IPS-18c (cell line): Measurements from ENCODE around the gene HEPHL1.

Experiments
- H3K4me3 ChIP-seq: 2 replicates; pipeline ENCODE4 v1.7.0; 2013; ENCODE audit warnings: low read depth, mild to moderate bottlenecking, low read length, moderate library complexity; ENCODE audit not compliant: insufficient read depth
- H3K9me3 ChIP-seq: one replicate; pipeline ENCODE4 v1.6.1; 2013; ENCODE audit warnings: mild to moderate bottlenecking, low read length, moderate library complexity; ENCODE audit not compliant: control insufficient read depth, insufficient read depth

Gene HEPHL1

GRCh38 chr11:94132823-94133408 lies 111.8 kb downstream of the HEPHL1 start:
- Histone ChIP-seq H3K9me3 (peaks cover 2% of the 10 kb centered on the region), H3K4me3 (no peak overlapping the region)

GRCh38 chr11:94133752-94134151 lies 112.6 kb downstream of the HEPHL1 start:
- peaks cover 2% of the 10 kb centered on the region for H3K9me3 ChIP-seq
- H3K4me3 ChIP-seq = no peak overlapping the region

DNA sequence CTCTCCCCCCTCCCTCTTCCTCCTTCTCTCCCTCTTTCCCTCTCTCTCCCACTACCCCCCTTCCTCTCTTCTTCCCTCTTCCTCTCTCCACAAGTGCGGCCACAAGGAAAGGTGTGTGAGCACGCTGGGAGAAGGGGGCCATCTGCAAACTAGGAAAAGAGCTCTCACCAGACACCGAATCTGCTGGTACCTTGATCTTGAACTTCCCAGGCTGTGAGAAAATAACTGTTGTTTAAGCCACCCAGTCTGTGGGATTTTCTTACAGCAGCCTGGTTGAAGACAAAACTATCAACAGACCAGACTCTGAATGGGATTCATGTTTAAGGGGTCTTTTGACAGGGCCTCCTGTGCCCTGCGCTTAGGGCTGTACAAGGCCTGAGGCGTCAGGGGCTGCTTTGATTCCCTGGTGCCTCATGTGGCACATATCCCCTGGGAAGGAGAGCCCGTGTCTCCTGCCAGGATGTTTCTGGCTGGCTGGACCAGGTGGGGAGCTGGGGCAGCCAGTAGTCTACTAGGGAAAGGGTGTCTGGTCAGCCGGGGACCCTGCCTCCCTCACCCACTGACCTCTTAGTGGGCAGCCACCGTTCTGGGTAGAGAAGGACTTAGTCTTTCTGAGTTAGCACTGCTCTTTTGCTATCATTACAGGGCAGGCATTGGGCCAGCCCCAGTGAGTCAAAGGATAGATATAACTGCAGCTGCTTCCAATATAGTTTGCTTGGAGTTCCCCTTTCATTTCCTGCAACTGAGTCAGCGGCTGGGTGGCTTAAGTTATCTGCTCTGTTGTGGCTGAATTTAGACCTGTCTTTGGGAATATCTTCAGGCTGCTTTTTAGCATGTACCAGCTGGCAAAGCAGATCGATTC lies 113.7 kb downstream of the HEPHL1 start:
- Histone ChIP-seq H3K4me3 (no peak overlapping the region), H3K9me3 (no peaks in the 10 kb centered on the region)

DNA sequence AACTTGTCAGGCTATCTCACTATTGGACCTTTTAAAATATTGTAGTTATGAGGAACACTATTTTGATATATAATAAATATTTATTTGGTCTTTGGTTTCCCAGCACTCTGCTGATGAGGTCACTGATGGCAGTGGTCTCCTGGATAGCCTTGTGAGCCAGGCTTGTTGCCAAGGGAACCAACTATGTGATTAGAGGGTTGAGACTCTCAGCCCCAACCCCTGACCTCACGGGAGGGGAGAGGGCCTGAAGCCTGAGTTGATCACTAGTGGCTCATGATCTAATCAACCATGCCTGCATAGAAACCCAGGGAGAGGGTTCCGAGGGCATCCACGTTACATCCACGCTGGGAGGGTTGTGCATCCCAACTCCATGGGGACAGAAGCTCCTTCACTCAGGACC lies 118.3 kb downstream of the HEPHL1 start:
- no peaks in the 10 kb centered on the region for H3K9me3 ChIP-seq
- no peak overlapping the region for H3K4me3 ChIP-seq

DNA sequence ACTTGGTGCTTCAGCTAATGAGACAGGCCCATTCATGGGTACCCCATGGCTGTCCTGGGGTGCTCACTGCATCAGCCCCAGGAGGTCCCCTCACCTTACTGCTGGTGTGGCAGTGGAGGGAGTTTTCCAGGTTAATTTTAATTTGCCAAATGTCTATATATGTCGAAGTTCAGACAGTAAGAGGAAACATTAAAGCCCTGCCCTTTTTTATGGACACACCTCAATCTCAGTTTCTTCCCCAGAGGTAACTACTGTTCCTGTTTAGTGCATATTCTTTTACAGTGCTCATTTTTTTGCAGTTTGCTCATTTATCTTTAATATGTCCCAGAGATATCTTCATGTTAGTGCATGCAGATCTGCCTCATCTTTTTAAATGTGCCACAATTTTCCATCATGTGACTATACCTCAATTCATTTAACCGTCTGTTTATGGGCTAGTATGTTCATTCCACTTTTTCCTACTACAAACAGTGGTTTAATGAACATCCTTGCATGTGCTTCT lies 119.1 kb downstream of the HEPHL1 start:
- no peaks in the 10 kb centered on the region for H3K9me3 ChIP-seq
- H3K4me3 ChIP-seq = no peak overlapping the region

- no peak overlapping the region for H3K4me3 ChIP-seq
- no peaks in the 10 kb centered on the region for H3K9me3 ChIP-seq
These were observed 120.6 kb downstream of the HEPHL1 start for GRCh38 chr11:94141511-94142307.

DNA sequence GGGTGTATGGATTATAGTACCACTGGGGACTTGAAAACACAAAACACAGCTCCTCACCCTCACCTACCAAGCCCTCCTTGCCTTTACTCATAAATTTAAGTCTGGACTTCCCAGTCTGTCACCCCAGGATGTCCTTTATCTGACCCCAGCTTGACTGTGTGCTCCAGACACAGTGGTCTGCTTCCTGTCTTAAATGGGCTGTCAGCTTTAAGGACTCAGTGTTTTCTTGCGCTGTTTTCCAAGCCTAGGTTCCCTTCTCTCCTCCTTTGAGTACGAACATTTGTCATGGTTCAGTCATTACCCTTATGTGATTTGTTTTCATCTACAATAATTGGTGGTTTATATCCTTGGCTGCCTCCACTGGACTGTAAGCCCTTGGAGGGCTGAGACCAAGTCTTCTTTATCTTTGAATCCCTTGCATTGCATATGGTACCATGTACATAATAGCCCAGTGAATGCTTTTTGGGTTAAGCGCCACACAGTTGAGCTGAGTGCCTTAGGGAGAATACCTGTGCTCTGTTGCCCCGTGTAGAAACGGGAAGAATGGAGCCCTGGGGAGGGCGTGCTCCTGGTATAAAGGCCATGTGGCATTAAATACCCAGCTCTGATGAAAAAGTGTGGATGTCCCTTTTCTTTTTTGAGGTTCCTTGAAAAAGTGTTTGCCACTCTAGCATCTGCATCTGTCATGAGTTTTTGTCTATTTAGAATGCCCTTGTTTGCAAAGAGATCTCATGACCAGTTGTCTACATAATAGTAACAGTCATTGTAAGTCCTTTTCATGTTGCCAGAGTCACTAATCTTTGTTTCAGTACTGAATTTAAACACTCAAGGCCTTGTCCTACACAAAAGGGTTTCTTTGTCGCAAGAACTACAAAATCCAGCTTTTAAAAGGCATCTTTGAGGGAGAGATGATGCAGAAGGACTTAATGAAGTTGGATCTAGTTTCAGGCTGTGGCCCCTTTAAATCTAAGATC lies 121.4 kb downstream of the HEPHL1 start:
- Histone ChIP-seq H3K4me3 (no peak overlapping the region), H3K9me3 (no peaks in the 10 kb centered on the region)

- H3K9me3 ChIP-seq = no peaks in the 10 kb centered on the region
- H3K4me3 ChIP-seq = no peak overlapping the region
These were observed 123.1 kb downstream of the HEPHL1 start for GRCh38 chr11:94144216-94144615.

- Histone ChIP-seq H3K9me3 (no peaks in the 10 kb centered on the region), H3K4me3 (no peak overlapping the region)
These were observed 123.5 kb downstream of the HEPHL1 start for GRCh38 chr11:94144664-94145063.

GRCh38 chr11:94145431-94145830 lies 124.3 kb downstream of the HEPHL1 start:
- Histone ChIP-seq H3K9me3 (no peaks in the 10 kb centered on the region), H3K4me3 (no peak overlapping the region)

DNA sequence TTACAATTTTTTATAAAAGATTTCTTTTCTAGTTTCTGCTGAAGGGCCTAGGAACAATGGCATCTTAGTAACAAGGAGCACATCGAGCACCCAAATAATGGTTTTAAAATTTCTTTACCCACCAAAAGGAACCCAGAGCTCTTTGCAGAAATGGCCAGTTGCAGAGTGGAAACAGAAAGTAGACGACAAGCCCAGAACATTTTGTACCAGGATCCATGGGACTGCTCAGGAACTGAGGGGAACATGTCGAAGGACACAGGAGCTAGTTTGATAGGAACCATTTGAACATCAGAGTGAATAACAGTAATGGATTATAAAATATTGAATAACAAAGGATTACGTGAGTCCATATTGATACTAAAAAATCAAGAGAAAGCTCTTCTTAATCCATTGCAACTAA lies 124.8 kb downstream of the HEPHL1 start:
- H3K9me3 ChIP-seq = peaks cover 2% of the 10 kb centered on the region
- no peak overlapping the region for H3K4me3 ChIP-seq

DNA sequence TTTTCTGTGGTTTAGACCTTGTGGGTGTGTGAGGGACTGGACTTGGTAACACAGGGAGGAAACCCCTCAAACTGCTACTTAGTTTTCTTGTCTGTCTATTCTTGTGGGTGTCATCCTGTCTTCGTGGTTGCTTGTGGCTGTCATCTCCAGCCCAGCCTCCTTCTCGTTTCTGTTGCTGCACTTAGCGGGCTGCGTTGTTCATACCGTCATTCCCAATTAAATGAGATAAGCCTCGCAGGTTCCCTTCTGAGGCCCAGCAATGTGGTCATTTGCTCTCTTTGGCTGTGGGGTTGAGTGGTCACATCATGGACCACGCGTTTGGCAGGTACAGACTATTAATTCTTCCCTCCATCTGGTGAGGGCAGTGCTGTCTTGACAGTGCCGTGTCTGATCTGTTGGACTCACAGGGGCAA lies 126.3 kb downstream of the HEPHL1 start:
- Histone ChIP-seq H3K9me3 (peaks cover 2% of the 10 kb centered on the region), H3K4me3 (no peak overlapping the region)

DNA sequence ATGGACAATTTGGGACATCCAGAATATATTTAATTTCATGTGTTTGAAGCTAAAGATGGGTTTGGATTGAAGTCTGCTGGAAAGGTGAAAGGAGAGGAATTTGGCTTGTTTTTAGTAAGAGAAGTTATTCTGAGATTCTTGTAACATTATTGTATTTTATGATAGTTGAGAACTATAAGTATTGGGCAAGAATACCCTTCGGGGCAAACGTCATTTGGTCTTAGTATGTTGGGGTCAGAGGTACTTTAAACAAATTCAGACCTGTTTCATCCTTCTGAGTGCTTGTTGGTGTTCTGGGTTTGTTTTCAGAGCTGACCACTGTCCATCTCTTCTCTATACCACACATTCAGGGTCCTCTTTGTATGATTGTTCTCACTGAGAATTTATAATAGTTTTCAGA lies 127.0 kb downstream of the HEPHL1 start:
- H3K9me3 ChIP-seq = peaks cover 2% of the 10 kb centered on the region
- H3K4me3 ChIP-seq = no peak overlapping the region

GRCh38 chr11:94149431-94150017 lies 128.4 kb downstream of the HEPHL1 start:
- Histone ChIP-seq H3K4me3 (no peak overlapping the region), H3K9me3 (peaks cover 2% of the 10 kb centered on the region)

DNA sequence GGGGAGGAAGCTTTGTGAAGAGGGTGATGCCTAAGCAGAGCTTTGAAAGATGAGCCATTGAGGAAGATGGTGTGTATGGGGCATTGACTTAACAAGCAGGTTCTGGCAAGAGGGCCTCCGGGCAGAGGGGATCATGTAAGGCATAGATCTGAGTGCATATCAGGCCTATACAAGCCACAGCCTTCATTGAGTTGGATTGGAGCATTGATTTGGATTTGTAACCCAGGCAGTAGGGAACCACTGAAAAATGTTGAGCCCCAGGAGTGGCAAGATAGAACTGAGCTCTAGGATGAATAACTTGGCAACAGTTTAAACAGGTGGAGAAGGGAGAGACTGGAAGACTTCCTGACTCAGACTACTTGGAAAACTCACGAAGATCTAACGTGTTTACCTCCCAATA lies 128.9 kb downstream of the HEPHL1 start:
- peaks cover 2% of the 10 kb centered on the region for H3K9me3 ChIP-seq
- no peak overlapping the region for H3K4me3 ChIP-seq
